HG02678 (cell line): ENCODE results near the gene TJP2.
A peak's percentile ranks its signal among the peaks of the same experiment; 100 is the strongest.
"Not testable (repeated sequence)": the region's sequence is repeated elsewhere in the genome, so short reads cannot be mapped to it uniquely, and the experiment has no call there.

Experiments used
- ATAC-seq: cut with Tn5 transposase; IDR thresholded peaks from one replicate; pipeline ENCODE4 v1.9.1; 2021; ENCODE audit warnings: mild to moderate bottlenecking, moderate library complexity; ENCODE audit not compliant: unreplicated experiment

TJP2 gene

GRCh38 chr9:69272212-69272611 is 98.1 kb downstream of the TJP2 start:
- no peak for ATAC-seq

- ATAC-seq, result no peak
These were observed 99.1 kb downstream of the TJP2 start for GRCh38 chr9:69273161-69273560.

- ATAC-seq, result no peak
These were observed 102.7 kb downstream of the TJP2 start for GRCh38 chr9:69276775-69277174.

GRCh38 chr9:69279084-69279731 is 105.1 kb downstream of the TJP2 start:
- ATAC-seq, result peak; percentile 64

GRCh38 chr9:69279733-69280132 is 105.7 kb downstream of the TJP2 start:
- ATAC-seq, result no peak

GRCh38 chr9:69283003-69283402 is 108.9 kb downstream of the TJP2 start:
- ATAC-seq, result no peak

- no peak for ATAC-seq
These were observed 118.0 kb downstream of the TJP2 start for GRCh38 chr9:69292078-69292477.

- ATAC-seq, result no peak
These were observed 119.1 kb downstream of the TJP2 start for GRCh38 chr9:69293156-69293555.

- no peak for ATAC-seq
These were observed 121.9 kb downstream of the TJP2 start for GRCh38 chr9:69295872-69296552.

- no peak for ATAC-seq
These were observed 123.4 kb downstream of the TJP2 start for GRCh38 chr9:69297300-69297980.

- ATAC-seq, result no peak
These were observed 125.2 kb downstream of the TJP2 start for GRCh38 chr9:69299315-69299714.

GRCh38 chr9:69299826-69300225 is 125.7 kb downstream of the TJP2 start:
- ATAC-seq, result no peak

GRCh38 chr9:69303331-69303730 is 129.3 kb downstream of the TJP2 start:
- ATAC-seq, result no peak

- ATAC-seq, result not testable (repeated sequence)
These were observed 132.9 kb downstream of the TJP2 start for GRCh38 chr9:69306895-69307445.

- ATAC-seq, result no peak
These were observed 133.5 kb downstream of the TJP2 start for GRCh38 chr9:69307446-69308205.

- ATAC-seq, result no peak
These were observed 134.3 kb downstream of the TJP2 start for GRCh38 chr9:69308206-69308931.

- no peak for ATAC-seq
These were observed 139.1 kb downstream of the TJP2 start for GRCh38 chr9:69313175-69313574.

GRCh38 chr9:69314547-69314946 is 140.5 kb downstream of the TJP2 start:
- no peak for ATAC-seq

- no peak for ATAC-seq
These were observed 143.0 kb downstream of the TJP2 start for GRCh38 chr9:69317081-69317480.

GRCh38 chr9:69317894-69318293 is 143.8 kb downstream of the TJP2 start:
- peak; percentile 87 for ATAC-seq
